ENCODE data around the gene GABBR2.
A peak's percentile ranks its signal among the peaks of the same experiment; 100 is the strongest.

The GABBR2 gene

GRCh38 chr9:98720402-98720801 is 11.7 kb upstream of the GABBR2 start:
- DNase-seq (ENCODE audit: low spot score): no peak

- no peak for DNase-seq (ENCODE audit: low spot score)
Observed at GRCh38 chr9:98719055-98719454, 10.3 kb upstream of the GABBR2 start.

- no peak for DNase-seq (ENCODE audit: low spot score)
Observed at GRCh38 chr9:98714833-98715232, 6.1 kb upstream of the GABBR2 start.

- no peak for DNase-seq (ENCODE audit: low spot score)
Observed at GRCh38 chr9:98712987-98713386, 4.3 kb upstream of the GABBR2 start.

GRCh38 chr9:98709968-98710965 is 1.5 kb upstream of the GABBR2 start:
- peak; percentile 63 for DNase-seq (ENCODE audit: low spot score)

GRCh38 chr9:98708103-98708932 is 417 bp downstream of the GABBR2 start:
- DNase-seq (ENCODE audit: low spot score): peak; percentile 34

- DNase-seq (ENCODE audit: low spot score): peak; percentile 88
Observed at GRCh38 chr9:98707166-98708102, 1.3 kb downstream of the GABBR2 start.

- DNase-seq (ENCODE audit: low spot score): peak; percentile 24
Observed at GRCh38 chr9:98706651-98707165, 2.0 kb downstream of the GABBR2 start.

GRCh38 chr9:98702835-98703380 is 5.8 kb downstream of the GABBR2 start:
- no peak for DNase-seq (ENCODE audit: low spot score)

- no peak for DNase-seq (ENCODE audit: low spot score)
Observed at GRCh38 chr9:98702340-98702739, 6.4 kb downstream of the GABBR2 start.

GRCh38 chr9:98701576-98701975 is 7.2 kb downstream of the GABBR2 start:
- no peak for DNase-seq (ENCODE audit: low spot score)

GRCh38 chr9:98700801-98701200 is 7.9 kb downstream of the GABBR2 start:
- no peak for DNase-seq (ENCODE audit: low spot score)

- no peak for DNase-seq (ENCODE audit: low spot score)
Observed at GRCh38 chr9:98698856-98699255, 9.9 kb downstream of the GABBR2 start.

GRCh38 chr9:98694943-98695342 is 13.8 kb downstream of the GABBR2 start:
- no peak for DNase-seq (ENCODE audit: low spot score)

GRCh38 chr9:98692392-98692791 is 16.3 kb downstream of the GABBR2 start:
- no peak for DNase-seq (ENCODE audit: low spot score)

GRCh38 chr9:98691890-98692289 is 16.8 kb downstream of the GABBR2 start:
- no peak for DNase-seq (ENCODE audit: low spot score)

- no peak for DNase-seq (ENCODE audit: low spot score)
Observed at GRCh38 chr9:98690686-98691085, 18.0 kb downstream of the GABBR2 start.

GRCh38 chr9:98688710-98689495 is 19.8 kb downstream of the GABBR2 start:
- no peak for DNase-seq (ENCODE audit: low spot score)

- no peak for DNase-seq (ENCODE audit: low spot score)
Observed at GRCh38 chr9:98687911-98688310, 20.8 kb downstream of the GABBR2 start.
